SH-SY5Y (cell line): ENCODE results near the gene SYT17.

ENCODE experiments used
- GATA2 ChIP-seq: IDR thresholded peaks from 2 replicates; pipeline ENCODE4 v1.6.1; 2011; ENCODE audit warnings: mild to moderate bottlenecking, low read depth, low read length
- GATA3 ChIP-seq: IDR thresholded peaks from 2 replicates; pipeline ENCODE4 v1.6.1; 2011; ENCODE audit warnings: low read depth, mild to moderate bottlenecking, low read length, moderate library complexity

DNA sequence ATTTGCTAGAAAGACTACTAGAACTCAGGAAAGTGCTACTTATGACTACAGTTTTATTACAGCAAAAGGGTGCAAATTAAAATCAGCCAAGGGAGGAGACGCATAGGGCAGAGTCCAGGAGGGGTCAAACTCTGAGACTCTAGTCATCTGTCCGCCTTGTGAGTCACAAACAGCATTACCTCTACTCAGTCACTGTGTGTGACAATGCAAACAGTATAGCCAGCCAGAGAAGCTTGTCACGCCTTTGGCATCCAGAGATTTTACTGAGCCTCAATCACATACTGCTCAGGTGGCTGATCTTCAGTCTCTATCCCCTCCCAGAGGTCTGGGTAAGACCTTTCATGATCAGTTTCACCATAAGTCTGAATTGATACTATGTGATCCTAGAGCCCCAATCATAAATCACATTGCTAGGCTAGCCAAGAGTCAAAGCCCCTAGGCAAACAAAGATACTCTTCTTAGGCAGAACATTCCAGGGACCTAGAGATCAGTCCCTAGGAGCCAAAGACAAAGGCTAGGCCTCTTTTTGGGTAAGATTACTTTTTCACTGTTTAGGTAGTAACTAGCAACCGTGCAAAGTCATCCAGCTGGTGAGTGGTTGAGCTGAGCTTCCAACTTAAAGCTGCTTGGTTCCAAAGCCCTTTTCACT lies 68.6 kb downstream of the SYT17 start:
- TF ChIP-seq GATA3 (no peak), GATA2 (no peak)
